GM19035 (cell line): ENCODE measurements around the gene BRICD5.
"Not testable (repeated sequence)": the region's sequence is repeated elsewhere in the genome, so short reads cannot be mapped to it uniquely, and the experiment has no call there.

Source experiments
- ATAC-seq: cut with Tn5 transposase; IDR thresholded peaks from one replicate; pipeline ENCODE4 v1.9.1; 2021; ENCODE audit not compliant: unreplicated experiment

The BRICD5 gene

GRCh38 chr16:2210386-2211365 lies at the start of gene BRICD5:
Gene BRICD5, minus strand, starts transcription at chr16:2210863. Its CDS starts 30 bp downstream, at chr16:2210833.
- ATAC-seq = no peak

- no peak for ATAC-seq
These were observed 49.6 kb upstream of the BRICD5 start for GRCh38 chr16:2260250-2260649.

- ATAC-seq = not testable (repeated sequence)
These were observed 47.9 kb upstream of the BRICD5 start for GRCh38 chr16:2258530-2258929.

- ATAC-seq = no peak
These were observed 47.1 kb upstream of the BRICD5 start for GRCh38 chr16:2257726-2258125.

- no peak for ATAC-seq
These were observed 46.0 kb upstream of the BRICD5 start for GRCh38 chr16:2256531-2257140.

GRCh38 chr16:2253293-2253692 lies 42.6 kb upstream of the BRICD5 start:
- no peak for ATAC-seq

GRCh38 chr16:2252806-2253148 lies 42.1 kb upstream of the BRICD5 start:
- ATAC-seq = no peak

- ATAC-seq = peak; percentile 90
These were observed 40.8 kb upstream of the BRICD5 start, which contains the start of gene ECI1 for GRCh38 chr16:2251296-2252111. Gene ECI1, minus strand, starts transcription at chr16:2251587. Its CDS starts 21 bp downstream, at chr16:2251566.

- no peak for ATAC-seq
These were observed 40.1 kb upstream of the BRICD5 start for GRCh38 chr16:2250652-2251295.

GRCh38 chr16:2246301-2246885 lies 35.7 kb upstream of the BRICD5 start:
- no peak for ATAC-seq

GRCh38 chr16:2244926-2245795 lies 34.5 kb upstream of the BRICD5 start:
- no peak for ATAC-seq

GRCh38 chr16:2244301-2244700 lies 33.6 kb upstream of the BRICD5 start:
- ATAC-seq = no peak

GRCh38 chr16:2243781-2244180 lies 33.1 kb upstream of the BRICD5 start:
- ATAC-seq = no peak

- no peak for ATAC-seq
These were observed 32.4 kb upstream of the BRICD5 start for GRCh38 chr16:2243031-2243528.

- ATAC-seq = no peak
These were observed 31.9 kb upstream of the BRICD5 start for GRCh38 chr16:2242598-2242997.

- ATAC-seq = not testable (repeated sequence)
These were observed 29.7 kb upstream of the BRICD5 start for GRCh38 chr16:2240331-2240730.

GRCh38 chr16:2238838-2239675 lies 28.4 kb upstream of the BRICD5 start:
- ATAC-seq = no peak

GRCh38 chr16:2238150-2238837 lies 27.6 kb upstream of the BRICD5 start:
- ATAC-seq = no peak
